Astrocyte (in vitro differentiated cells and primary cell): ENCODE results near the gene CLEC11A. TPM values are rescaled to one million over a fixed set of nuclear protein-coding genes. Genes with fewer than 3 reads are reported as not detected.

Source experiments
- DNase-seq: peaks from one replicate; pipeline ENCODE4 v3.0.0-alpha.2; 2010; ENCODE audit warnings: low read depth
- FAIRE-seq: peaks from 2 replicates; lab custom pipeline; 2011; peaks lifted over from hg19 to GRCh38; lab: Jason Lieb, UNC
- H2AFZ ChIP-seq: 2 replicates; pipeline ENCODE4 v1.6.0; 2012; ENCODE audit warnings: low read depth, low read length, inconsistent platforms
- H3K27ac ChIP-seq: 2 replicates; pipeline ENCODE4 v1.5.1; 2011; ENCODE audit warnings: low read depth, low read length, inconsistent platforms
- H3K27me3 ChIP-seq: 2 replicates; pipeline ENCODE4 v1.6.0; 2011; ENCODE audit warnings: low read length, inconsistent platforms; ENCODE audit not compliant: insufficient read depth
- H3K36me3 ChIP-seq: 2 replicates; pipeline ENCODE4 v1.5.1; 2011; ENCODE audit warnings: low read length, inconsistent platforms; ENCODE audit not compliant: insufficient read depth
- H3K4me1 ChIP-seq: 2 replicates; pipeline ENCODE4 v1.5.1; 2011; ENCODE audit warnings: low read length, inconsistent platforms; ENCODE audit not compliant: insufficient read depth
- H3K4me2 ChIP-seq: 2 replicates; pipeline ENCODE4 v1.6.0; 2012; ENCODE audit warnings: low read length, inconsistent platforms
- H3K4me3 ChIP-seq: 2 replicates; pipeline ENCODE4 v1.5.1; 2011; ENCODE audit warnings: low read depth, mild to moderate bottlenecking, low read length, inconsistent platforms; ENCODE audit not compliant: insufficient read depth
- H3K79me2 ChIP-seq: 2 replicates; pipeline ENCODE4 v1.6.0; 2012; ENCODE audit warnings: mild to moderate bottlenecking, low read length, inconsistent platforms; ENCODE audit not compliant: insufficient read depth
- H3K9ac ChIP-seq: 2 replicates; pipeline ENCODE4 v1.6.0; 2012; ENCODE audit warnings: mild to moderate bottlenecking, low read length, inconsistent platforms
- H3K9me3 ChIP-seq: 2 replicates; pipeline ENCODE4 v1.5.1; 2012; ENCODE audit warnings: low read depth, mild to moderate bottlenecking, low read length, inconsistent platforms; ENCODE audit not compliant: insufficient read depth
- H4K20me1 ChIP-seq: 2 replicates; pipeline ENCODE4 v1.6.0; 2012; ENCODE audit warnings: low read length, inconsistent platforms; ENCODE audit not compliant: insufficient read depth
- H3K27ac Mint-ChIP-seq: one replicate; pipeline ENCODE4 v1.8.0; 2021; ENCODE audit warnings: mild to moderate bottlenecking, mixed read lengths; ENCODE audit not compliant: unreplicated experiment
- H3K27me3 Mint-ChIP-seq: one replicate; pipeline ENCODE4 v1.8.0; 2021; ENCODE audit warnings: low read depth, mixed read lengths; ENCODE audit not compliant: unreplicated experiment
- H3K36me3 Mint-ChIP-seq: one replicate; pipeline ENCODE4 v1.8.0; 2021; ENCODE audit warnings: low read depth, mixed read lengths; ENCODE audit not compliant: unreplicated experiment
- H3K4me1 Mint-ChIP-seq: one replicate; pipeline ENCODE4 v1.8.0; 2021; ENCODE audit warnings: low read depth, mixed read lengths; ENCODE audit not compliant: unreplicated experiment
- H3K4me3 Mint-ChIP-seq: one replicate; pipeline ENCODE4 v1.8.0; 2021; ENCODE audit warnings: mild to moderate bottlenecking, moderate library complexity, mixed read lengths; ENCODE audit not compliant: unreplicated experiment
- H3K9me3 Mint-ChIP-seq: one replicate; pipeline ENCODE4 v1.8.0; 2021; ENCODE audit warnings: mild to moderate bottlenecking, mixed read lengths; ENCODE audit not compliant: unreplicated experiment
- EZH2 ChIP-seq: IDR thresholded peaks from 2 replicates; pipeline ENCODE4 v1.6.1; 2012; ENCODE audit warnings: mild to moderate bottlenecking, low read length, inconsistent platforms; ENCODE audit not compliant: insufficient read depth
- total RNA-seq: library from RNA; stranded (reverse); gene quantifications from 2 replicates; pipeline ENCODE4 v1.2.1, GENCODE V29; 2021
- TF ChIP-seq, protein P1 (sequence below): IDR thresholded peaks from 2 replicates; pipeline ENCODE4 v1.5.1; 2011; ENCODE audit warnings: low read depth, mild to moderate bottlenecking, inconsistent platforms, low read length, moderate library complexity; ENCODE audit not compliant: insufficient read depth

CLEC11A gene
- total RNA-seq, 1 donor from 2014 or later = not detected

DNA sequence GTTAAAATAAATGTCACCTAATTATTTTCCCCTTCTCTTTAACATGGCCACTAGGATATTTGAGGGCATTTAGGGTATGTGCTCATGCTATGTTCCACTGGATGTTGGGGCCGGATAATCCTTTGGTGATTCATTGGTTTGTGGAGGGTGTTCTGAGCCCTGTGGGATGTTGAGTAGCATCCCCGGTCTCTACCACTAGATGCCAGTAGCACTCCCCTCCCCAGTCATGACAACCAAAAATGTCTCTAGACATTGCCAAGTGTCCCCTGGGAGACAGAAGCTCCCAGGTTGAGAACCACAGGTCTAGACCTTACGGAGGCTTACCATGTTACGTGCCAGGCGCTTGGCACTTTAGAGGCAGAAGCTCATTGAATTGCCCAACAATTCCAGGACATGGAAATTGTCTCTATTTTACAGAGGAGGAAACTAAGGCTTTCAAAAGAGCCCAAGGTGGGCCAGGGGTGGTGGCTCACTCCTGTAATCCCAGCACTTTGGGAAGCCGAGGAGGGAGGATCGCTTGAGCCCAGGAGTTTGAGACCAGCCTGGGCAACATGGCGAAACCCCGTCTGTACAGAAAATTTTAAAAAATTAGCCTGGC is 17.6 kb upstream of the CLEC11A start:
- no peaks in the 10 kb centered on the region for H3K9me3 ChIP-seq
- Mint-ChIP-seq H3K4me1 (no peaks in the 10 kb centered on the region), H3K9me3 (peaks cover 11% of the 10 kb centered on the region), H3K27me3 (no peaks in the 10 kb centered on the region), H3K36me3 (no peaks in the 10 kb centered on the region), H3K27ac (no peak overlapping the region), H3K4me3 (no peak overlapping the region)
- H3K27me3 ChIP-seq = no peaks in the 10 kb centered on the region
- H3K4me1 ChIP-seq = no peaks in the 10 kb centered on the region
- H3K79me2 ChIP-seq = no peaks in the 10 kb centered on the region
- peak; percentile 72 for FAIRE-seq
- TF ChIP-seq EZH2 = no peak
- TF ChIP-seq, protein P1, sequence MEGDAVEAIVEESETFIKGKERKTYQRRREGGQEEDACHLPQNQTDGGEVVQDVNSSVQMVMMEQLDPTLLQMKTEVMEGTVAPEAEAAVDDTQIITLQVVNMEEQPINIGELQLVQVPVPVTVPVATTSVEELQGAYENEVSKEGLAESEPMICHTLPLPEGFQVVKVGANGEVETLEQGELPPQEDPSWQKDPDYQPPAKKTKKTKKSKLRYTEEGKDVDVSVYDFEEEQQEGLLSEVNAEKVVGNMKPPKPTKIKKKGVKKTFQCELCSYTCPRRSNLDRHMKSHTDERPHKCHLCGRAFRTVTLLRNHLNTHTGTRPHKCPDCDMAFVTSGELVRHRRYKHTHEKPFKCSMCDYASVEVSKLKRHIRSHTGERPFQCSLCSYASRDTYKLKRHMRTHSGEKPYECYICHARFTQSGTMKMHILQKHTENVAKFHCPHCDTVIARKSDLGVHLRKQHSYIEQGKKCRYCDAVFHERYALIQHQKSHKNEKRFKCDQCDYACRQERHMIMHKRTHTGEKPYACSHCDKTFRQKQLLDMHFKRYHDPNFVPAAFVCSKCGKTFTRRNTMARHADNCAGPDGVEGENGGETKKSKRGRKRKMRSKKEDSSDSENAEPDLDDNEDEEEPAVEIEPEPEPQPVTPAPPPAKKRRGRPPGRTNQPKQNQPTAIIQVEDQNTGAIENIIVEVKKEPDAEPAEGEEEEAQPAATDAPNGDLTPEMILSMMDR = peak; percentile 52
- no peak overlapping the region for H3K4me3 ChIP-seq
- DNase-seq = no peak
- H4K20me1 ChIP-seq = no peaks in the 10 kb centered on the region
- H3K9ac ChIP-seq = no peak overlapping the region
- H3K4me2 ChIP-seq = no peak overlapping the region
- H3K36me3 ChIP-seq = no peaks in the 10 kb centered on the region
- H3K27ac ChIP-seq = no peak overlapping the region
- H2AFZ ChIP-seq = no peak overlapping the region

DNA sequence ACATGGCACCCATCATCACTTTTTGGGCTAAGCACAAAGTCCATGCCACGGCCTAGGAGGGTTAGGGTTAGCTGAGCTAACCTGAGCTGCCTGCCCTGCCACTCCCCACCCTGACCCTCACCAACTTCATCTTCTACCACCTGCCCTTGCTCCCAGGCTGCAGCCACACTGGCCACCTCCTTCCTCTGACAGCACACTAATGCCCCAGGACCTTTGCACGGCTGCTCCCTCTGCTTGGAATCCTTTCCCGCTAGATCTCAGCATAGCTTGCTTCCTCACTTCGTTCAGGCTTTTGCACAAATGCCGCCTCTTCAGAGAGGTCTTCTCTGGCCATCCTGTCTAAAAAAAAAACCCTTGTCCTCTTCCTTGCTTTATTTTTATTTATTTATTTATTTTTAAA is 16.8 kb upstream of the CLEC11A start:
- no peaks in the 10 kb centered on the region for H3K9me3 ChIP-seq
- FAIRE-seq (no peak), DNase-seq (no peak)
- H4K20me1 ChIP-seq = no peaks in the 10 kb centered on the region
- no peak overlapping the region for H3K9ac ChIP-seq
- no peaks in the 10 kb centered on the region for H3K79me2 ChIP-seq
- Mint-ChIP-seq H3K9me3 (peaks cover 14% of the 10 kb centered on the region), H3K36me3 (peaks cover 2% of the 10 kb centered on the region), H3K27me3 (no peaks in the 10 kb centered on the region), H3K4me3 (no peak overlapping the region), H3K4me1 (no peaks in the 10 kb centered on the region), H3K27ac (peak overlapping the region; percentile 23)
- no peak for TF ChIP-seq EZH2
- TF ChIP-seq, protein P1 = no peak
- H3K27me3 ChIP-seq = no peaks in the 10 kb centered on the region
- H2AFZ ChIP-seq = no peak overlapping the region
- H3K4me1 ChIP-seq = no peaks in the 10 kb centered on the region
- no peak overlapping the region for H3K27ac ChIP-seq
- H3K4me3 ChIP-seq = no peak overlapping the region
- no peak overlapping the region for H3K4me2 ChIP-seq
- no peaks in the 10 kb centered on the region for H3K36me3 ChIP-seq

DNA sequence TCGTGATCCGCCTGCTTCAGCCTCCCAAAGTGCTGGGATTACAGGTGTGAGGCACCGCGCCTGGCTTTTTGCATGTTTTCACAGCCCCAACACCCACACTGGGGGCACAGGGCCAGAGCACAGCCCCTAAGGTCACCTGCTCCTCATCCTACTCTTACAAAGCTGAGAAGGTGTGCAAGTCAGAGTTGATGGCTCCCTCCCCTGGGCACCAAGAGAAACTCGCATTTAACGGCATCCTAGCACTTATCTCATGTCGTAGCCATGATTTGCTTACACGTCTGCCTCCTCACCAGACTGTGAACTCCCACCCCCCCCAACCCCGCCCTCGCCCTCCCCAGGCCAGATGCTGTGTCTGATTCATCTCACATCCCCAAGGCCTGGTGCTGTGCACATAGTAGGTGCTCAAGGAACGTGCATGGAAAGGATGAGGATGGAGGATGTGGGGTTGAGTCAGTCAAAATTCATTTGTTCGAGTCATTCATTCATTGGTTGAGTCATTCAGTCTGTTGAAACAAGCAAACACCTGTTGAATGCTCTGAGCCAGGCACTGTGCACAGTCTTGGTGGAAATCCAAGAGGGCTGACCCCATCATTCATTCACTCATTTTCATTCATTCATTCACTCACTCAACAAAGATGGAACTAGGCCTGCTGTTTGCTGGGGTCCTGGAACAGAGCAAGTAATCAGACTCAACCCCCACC is 14.8 kb upstream of the CLEC11A start:
- Histone ChIP-seq H3K27ac (no peak overlapping the region), H2AFZ (no peak overlapping the region), H3K79me2 (no peaks in the 10 kb centered on the region), H3K9ac (no peak overlapping the region), H3K36me3 (no peaks in the 10 kb centered on the region), H3K27me3 (no peaks in the 10 kb centered on the region), H3K4me2 (no peak overlapping the region), H4K20me1 (no peaks in the 10 kb centered on the region), H3K4me3 (no peak overlapping the region), H3K4me1 (no peaks in the 10 kb centered on the region), H3K9me3 (no peaks in the 10 kb centered on the region)
- Mint-ChIP-seq H3K4me3 (no peak overlapping the region), H3K4me1 (no peaks in the 10 kb centered on the region), H3K27ac (peak overlapping the region; percentile 34), H3K36me3 (peaks cover 2% of the 10 kb centered on the region), H3K9me3 (peaks cover 18% of the 10 kb centered on the region), H3K27me3 (no peaks in the 10 kb centered on the region)
- no peak for TF ChIP-seq EZH2
- TF ChIP-seq, protein P1 = no peak
- DNase-seq (no peak), FAIRE-seq (no peak)
